WTC11 (cell line): ENCODE data around the gene HIC1. TPM values are rescaled to one million over a fixed set of nuclear protein-coding genes. Genes with fewer than 3 reads are reported as not detected.

Source experiments
- ATAC-seq: fragments of 200-7000 bp; cut with Tn5 transposase; 2 replicates; pipeline ENCODE4 v1.10.0; 2021; ENCODE audit warnings: mild to moderate bottlenecking, moderate library complexity
- CTCF ChIA-PET: fragments of 300-600 bp; sonication (Branson Sonifier 250); formaldehyde crosslinking; loops from one replicate; lab custom pipeline; 2021; ENCODE audit warnings: antibody characterized with exemption; lab: Charles Lee
- POLR2A ChIA-PET: fragments of 350-600 bp; sonication (Branson Sonifier 250); formaldehyde crosslinking; loops from one replicate; lab custom pipeline; 2021; ENCODE audit warnings: antibody characterized with exemption; lab: Charles Lee
- DNase-seq: peaks from one replicate; pipeline ENCODE4 v3.0.0; 2021; ENCODE audit warnings: low spot score
- H3K27ac Mint-ChIP-seq: 2 replicates; pipeline ENCODE4 v1.8.0; 2021; ENCODE audit warnings: mixed read lengths
- H3K27me3 Mint-ChIP-seq: 2 replicates; pipeline ENCODE4 v1.8.0; 2021; ENCODE audit warnings: low read depth, mild to moderate bottlenecking, moderate library complexity, mixed read lengths
- H3K36me3 Mint-ChIP-seq: 2 replicates; pipeline ENCODE4 v1.8.0; 2021; ENCODE audit warnings: mixed read lengths
- H3K4me1 Mint-ChIP-seq: 2 replicates; pipeline ENCODE4 v1.8.0; 2022; ENCODE audit warnings: mixed read lengths
- H3K4me3 Mint-ChIP-seq: 2 replicates; pipeline ENCODE4 v1.8.0; 2021; ENCODE audit warnings: mild to moderate bottlenecking, moderate library complexity, mixed read lengths
- H3K9me3 Mint-ChIP-seq: 2 replicates; pipeline ENCODE4 v1.8.0; 2021; ENCODE audit warnings: mixed read lengths
- ARID4B ChIP-seq: sonication (generic); formaldehyde crosslinking; IDR thresholded peaks from 2 replicates; pipeline ENCODE4 v1.8.0; 2023; ENCODE audit warnings: missing genetic modification reagents, mild to moderate bottlenecking, borderline replicate concordance
- ATF3 ChIP-seq: sonication (generic); formaldehyde crosslinking; conservative IDR thresholded peaks from 2 replicates; pipeline ENCODE4 v1.8.1; 2022; ENCODE audit warnings: mild to moderate bottlenecking, missing genetic modification reagents
- ATF6 ChIP-seq: sonication (generic); formaldehyde crosslinking; IDR thresholded peaks from 2 replicates; pipeline ENCODE4 v1.8.1; 2023; ENCODE audit warnings: mild to moderate bottlenecking, missing genetic modification reagents
- FOXJ3 ChIP-seq: sonication (generic); formaldehyde crosslinking; IDR thresholded peaks from 2 replicates; pipeline ENCODE4 v1.9.0; 2021; ENCODE audit warnings: missing genetic modification reagents, mild to moderate bottlenecking, borderline replicate concordance
- IRF1 ChIP-seq: sonication (generic); formaldehyde crosslinking; IDR thresholded peaks from 2 replicates; pipeline ENCODE4 v1.8.0; 2023; ENCODE audit warnings: missing genetic modification reagents
- NFE2L1 ChIP-seq: sonication (generic); formaldehyde crosslinking; IDR thresholded peaks from 2 replicates; pipeline ENCODE4 v1.8.1; 2023; ENCODE audit warnings: missing genetic modification reagents
- OVOL2 ChIP-seq: fragments of 250-450 bp; sonication (Bioruptor Pico); IDR thresholded peaks from 2 replicates; pipeline ENCODE4 v1.9.0; 2021; ENCODE audit warnings: mild to moderate bottlenecking, borderline replicate concordance
- TCF7 ChIP-seq: sonication (generic); formaldehyde crosslinking; IDR thresholded peaks from 2 replicates; pipeline ENCODE4 v1.8.0; 2022; ENCODE audit warnings: mild to moderate bottlenecking, low read depth, missing genetic modification reagents, moderate library complexity
- ZNF138 ChIP-seq: sonication (generic); formaldehyde crosslinking; conservative IDR thresholded peaks from 2 replicates; pipeline ENCODE4 v1.8.1; 2022; ENCODE audit warnings: mild to moderate bottlenecking, moderate library complexity, missing genetic modification reagents
- ZNF219 ChIP-seq: sonication (generic); formaldehyde crosslinking; IDR thresholded peaks from 2 replicates; pipeline ENCODE4 v1.8.0; 2023; ENCODE audit warnings: missing genetic modification reagents, mild to moderate bottlenecking, borderline replicate concordance
- ZNF416 ChIP-seq: fragments of 250-450 bp; sonication (Bioruptor Pico); IDR thresholded peaks from 2 replicates; pipeline ENCODE4 v1.9.0; 2021; ENCODE audit warnings: mild to moderate bottlenecking, inconsistent platforms
- ZSCAN18 ChIP-seq: fragments of 250-450 bp; sonication (Bioruptor Pico); IDR thresholded peaks from 2 replicates; pipeline ENCODE4 v2.1.2; 2022; ENCODE audit warnings: mild to moderate bottlenecking, moderate library complexity
- total RNA-seq: library from RNA; stranded (reverse); gene quantifications from 3 replicates; pipeline ENCODE4 v1.2.3, GENCODE V29; 2021

Gene HIC1
- total RNA-seq, 1 experiment from 2014 or later = 0.37 TPM

DNA sequence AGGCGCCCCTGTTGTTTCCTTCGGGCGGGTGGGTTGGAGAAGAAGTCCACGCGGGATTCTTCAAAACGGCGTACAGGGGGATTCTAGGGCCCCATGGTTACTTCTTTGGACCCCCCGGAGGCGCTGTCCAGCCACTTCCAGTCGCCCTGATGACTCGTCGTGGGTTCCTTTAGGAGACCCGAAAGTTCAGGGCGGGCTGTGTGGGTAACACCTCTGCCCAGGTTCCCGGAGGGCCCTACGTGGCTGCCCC, 716 bp upstream of the HIC1 start (continued):
- TF ChIP-seq ZSCAN18 (CRISPR knock-in tag) (no peak), TCF7 (no peak), ZNF219 (CRISPR knock-in tag) (no peak), ZNF138 (CRISPR knock-in tag) (no peak), ZNF416 (no peak), OVOL2 (CRISPR knock-in tag) (no peak), NFE2L1 (CRISPR knock-in tag) (no peak), FOXJ3 (CRISPR knock-in tag) (no peak), ATF6 (no peak), IRF1 (no peak)

GRCh38 chr17:2055292-2056205, 646 bp downstream of the HIC1 start:
- Mint-ChIP-seq H3K27me3 (peaks cover 76% of the 10 kb centered on the region), H3K4me3 (no peak overlapping the region; the same call in 1 of the 2 replicates), H3K27ac (no peak overlapping the region), H3K36me3 (no peaks in the 10 kb centered on the region)
- CTCF ChIA-PET = interaction anchor here (0.5 to 6.2 kb wide), 45 partner anchors 9 to 353 kb away, joined by 3 to 229 read pairs (median 6); partner anchors contain the start of genes DPH1, RTN4RL1, SGSM2 and SMG6
- TF ChIP-seq ZNF416 (no peak), ATF3 (no peak), ARID4B (no peak), FOXJ3 (CRISPR knock-in tag) (no peak)
- TF ChIP-seq, all 79 proteins: peak for 0
- H3K4me1 Mint-ChIP-seq = peaks cover 7% of the 10 kb centered on the region
- no peaks in the 10 kb centered on the region for H3K9me3 Mint-ChIP-seq
- DNase-seq = no peak
- ATAC-seq = no peak
- POLR2A ChIA-PET = no interaction called here
